Hematopoietic multipotent progenitor cell treated with erythropoietin and hydrocortisone succinate and interleukin-3 and kit ligand, for 8 days (in vitro differentiated cells): ENCODE measurements around the gene ZMIZ1.

Experiments
- DNase-seq: peaks from one replicate; pipeline ENCODE4 v3.0.0-alpha.2; 2015

The ZMIZ1 gene

DNA sequence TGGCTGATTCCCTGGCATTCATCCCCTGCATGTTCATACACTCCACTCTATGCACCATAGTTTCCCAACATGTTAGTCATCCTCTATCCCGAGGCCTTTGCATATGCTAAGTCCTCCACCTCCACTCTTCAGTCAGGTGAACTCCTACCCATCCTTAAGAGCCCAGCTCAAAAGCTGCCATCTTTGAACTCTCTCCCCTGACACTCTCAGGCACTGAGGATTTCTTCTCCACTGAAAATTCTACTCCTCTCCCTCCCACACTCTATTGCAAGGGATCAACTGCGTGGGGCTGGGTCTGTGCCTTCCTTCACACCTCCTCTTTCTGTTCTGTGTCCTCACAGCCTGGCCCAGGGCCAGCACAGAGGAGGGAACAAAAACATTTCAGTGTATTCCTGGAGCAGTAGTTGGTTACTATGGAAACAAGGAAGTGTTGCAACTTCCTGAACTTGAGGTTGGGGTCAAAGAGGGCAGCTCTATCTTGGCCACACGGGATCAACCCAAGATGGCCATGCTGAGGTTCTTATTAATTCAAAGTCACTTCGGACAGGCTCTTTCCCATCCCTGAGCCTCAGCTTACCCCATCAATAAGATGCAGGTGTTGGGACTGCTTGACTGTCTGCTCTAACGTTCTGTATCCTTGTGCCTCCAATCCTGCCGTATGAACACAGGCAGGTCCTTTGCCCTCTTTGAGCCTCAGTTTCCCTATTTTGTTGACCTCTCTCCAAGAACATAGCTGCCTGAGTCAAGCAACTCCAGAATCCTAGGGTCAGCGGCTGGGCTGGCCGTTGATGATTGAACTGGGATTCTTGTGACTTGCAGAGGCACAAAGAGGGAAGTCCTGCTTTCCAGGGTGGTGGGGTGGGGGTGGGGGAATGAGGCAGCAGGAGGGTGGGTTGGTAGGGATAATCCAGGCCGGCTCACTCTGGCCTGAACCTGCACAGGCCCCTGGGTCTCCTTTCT lies 15.5 kb downstream of the ZMIZ1 start:
- DNase-seq: peak; percentile 70

DNA sequence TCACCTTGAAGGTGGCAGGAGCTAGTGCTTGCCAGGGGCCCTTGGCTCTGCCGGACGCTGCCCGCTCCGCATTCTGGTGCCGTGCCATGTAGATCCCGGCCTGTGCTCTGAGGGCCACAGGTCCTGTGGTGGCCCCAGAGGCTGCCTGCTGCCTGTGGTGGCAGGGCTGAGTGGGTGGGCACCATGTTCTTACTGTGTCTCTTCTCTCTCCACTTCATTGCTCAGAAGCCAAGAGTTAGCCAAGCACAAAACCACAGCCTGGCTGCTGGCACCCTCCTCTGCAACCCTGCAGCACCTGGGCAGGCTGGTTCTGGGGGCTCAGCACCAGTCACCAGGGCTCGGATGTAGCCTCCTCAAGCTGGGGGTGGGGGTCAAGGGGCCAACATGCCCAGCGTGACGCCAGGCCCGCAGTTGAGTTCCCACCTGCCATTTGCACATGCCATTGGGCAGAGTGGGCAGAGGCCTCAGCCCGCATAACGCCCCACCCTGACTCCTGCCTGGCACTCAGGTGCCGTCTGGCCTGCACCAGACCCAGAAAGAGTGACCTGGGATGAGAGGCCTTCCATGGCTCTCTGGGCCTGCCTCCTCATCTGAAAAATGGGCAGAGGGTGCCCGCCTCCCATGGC lies 16.3 kb downstream of the ZMIZ1 start:
- no peak for DNase-seq

DNA sequence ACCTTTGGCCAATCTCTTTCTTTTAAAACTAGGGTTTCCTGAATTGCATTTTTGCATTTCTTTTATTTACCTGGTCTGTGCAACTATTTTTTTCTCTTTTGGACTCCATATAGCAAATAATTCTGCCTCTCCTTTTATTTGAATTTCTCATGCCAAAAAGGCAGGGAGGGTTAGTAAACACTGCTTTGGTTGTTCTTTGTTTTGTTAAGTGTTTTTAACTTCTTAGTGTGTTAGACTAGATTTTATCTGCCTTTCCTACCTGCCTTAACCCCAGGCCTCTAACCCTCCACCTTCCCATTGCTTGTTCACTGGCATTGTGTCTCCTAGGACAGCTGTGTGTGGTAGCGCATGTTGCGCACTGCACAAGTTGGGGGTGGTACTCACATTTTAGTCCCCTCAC lies 18.1 kb downstream of the ZMIZ1 start:
- no peak for DNase-seq

DNA sequence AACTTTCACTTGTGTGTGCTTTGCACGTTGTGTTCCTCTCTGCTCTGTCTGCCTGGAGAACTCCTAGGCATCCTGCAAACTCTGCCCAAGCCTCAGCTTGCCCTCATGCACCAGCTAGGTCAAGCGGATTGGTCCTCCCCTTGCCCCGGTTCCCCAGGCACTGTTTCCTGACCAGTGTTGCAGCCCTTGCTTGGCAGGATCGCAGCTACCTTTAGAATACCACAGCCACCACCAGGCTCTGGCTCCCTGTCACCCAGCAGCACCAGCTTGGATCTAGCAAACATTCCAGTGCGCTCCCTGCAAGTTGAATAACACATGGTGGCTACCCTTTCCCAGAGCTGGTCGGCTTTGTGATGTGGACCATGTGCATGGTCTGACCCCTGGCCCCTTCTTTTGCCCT lies 19.0 kb downstream of the ZMIZ1 start:
- no peak for DNase-seq

DNA sequence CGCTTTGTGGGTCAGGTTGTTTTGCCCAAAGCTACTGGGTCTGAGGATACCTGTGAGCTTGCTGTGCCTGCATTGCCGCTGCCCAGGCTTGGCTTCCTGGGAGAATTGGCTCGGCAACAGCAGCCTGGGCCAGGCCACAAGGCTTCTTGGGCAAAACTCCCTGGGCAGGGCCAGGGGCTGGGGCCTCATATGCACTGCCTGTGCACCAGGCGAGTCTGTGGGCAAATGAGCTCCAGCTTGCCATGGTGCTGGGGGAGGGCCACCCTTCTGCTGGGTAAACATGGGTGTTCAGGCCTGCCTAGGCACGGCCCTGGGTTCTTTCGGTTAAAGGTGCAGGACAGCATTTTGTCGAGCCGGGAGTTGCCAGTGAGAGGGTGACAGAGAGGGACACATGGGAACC lies 19.4 kb downstream of the ZMIZ1 start:
- no peak for DNase-seq

DNA sequence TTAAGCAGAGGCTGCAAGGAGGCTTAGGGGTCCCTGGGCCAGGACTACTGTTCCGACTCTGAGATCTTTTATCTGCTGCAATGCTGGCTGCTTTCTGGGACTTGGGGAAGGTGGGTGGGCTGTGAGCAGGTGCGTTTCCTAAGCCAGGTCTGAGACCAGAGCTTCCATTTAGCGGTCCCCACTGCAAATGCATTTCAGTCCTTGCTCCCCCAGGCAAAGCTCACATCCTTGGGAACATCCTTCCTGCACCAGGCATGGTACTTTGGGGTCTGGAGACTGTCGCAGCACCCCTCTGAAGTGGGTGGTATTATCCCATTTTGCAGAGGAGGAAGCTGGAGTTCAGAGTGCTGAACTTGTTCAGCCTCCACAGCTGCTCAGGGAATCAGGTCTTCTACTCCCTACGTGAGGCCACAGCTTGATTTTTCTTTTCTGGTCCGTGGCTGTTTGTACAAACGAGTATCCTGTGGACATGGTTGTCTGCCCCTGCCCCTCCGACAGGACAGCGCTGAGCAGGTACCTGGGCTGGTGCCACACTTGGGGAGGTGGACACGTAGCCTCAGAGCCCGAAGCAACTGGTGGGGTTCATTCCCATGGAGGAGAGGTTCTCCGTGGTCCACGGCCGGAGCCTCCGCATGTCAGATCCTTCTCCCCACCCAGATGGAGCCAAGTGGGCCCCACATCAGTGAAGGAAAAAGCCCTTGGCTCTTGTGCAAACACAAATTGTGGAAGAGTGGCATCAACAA lies 20.0 kb downstream of the ZMIZ1 start:
- DNase-seq: no peak

DNA sequence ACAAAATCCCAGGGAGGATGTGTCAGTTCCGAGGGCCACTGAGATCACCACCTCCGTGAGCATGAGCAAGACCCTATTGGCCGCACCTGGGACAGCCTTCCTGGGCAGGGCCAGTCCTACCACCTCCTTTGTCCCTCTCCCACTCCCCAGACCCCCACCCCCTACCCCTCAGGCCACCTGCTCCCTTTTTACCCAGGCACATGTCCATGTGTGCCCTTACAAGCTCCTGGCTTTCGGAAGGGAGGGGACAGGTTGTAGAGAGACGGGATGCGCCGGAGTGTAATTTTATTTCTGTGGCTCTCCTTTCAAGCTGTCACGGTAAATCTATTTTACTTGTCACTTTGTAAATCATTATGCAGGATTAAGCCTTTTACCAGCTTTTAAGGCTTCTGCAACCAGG lies 20.9 kb downstream of the ZMIZ1 start:
- no peak for DNase-seq

DNA sequence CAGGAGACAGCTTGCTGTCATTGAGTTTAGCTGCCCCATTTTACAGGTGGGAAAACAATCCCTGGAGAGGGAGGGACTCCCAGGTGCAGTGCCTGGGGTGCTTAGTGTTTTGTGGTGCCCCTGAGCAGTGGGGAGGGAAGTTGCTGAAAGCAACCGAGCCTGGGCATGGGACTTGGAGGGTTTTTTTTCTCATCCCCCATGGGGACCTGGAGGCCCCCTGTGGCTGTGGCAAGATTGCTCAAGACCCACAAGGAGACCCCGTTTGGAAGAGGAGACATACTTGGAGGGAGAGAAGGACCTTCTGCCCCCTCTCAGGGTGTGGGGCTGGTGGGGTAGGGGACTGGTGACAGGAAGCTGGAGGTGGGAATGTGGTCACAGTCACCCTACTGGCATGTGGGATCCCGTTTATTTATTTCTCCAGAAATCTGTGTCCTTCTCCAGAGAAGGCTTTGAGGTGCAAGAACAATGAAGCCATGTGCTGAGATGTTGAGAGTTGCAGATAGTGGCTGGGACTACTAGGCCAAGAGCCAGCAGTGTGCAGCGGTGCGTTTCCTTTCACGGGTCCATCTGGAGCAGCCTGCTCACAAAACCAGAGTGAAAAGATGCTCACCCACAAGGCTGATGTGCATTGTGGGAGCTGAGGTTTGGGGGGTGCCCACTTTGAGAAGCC lies 21.5 kb downstream of the ZMIZ1 start:
- DNase-seq: no peak

DNA sequence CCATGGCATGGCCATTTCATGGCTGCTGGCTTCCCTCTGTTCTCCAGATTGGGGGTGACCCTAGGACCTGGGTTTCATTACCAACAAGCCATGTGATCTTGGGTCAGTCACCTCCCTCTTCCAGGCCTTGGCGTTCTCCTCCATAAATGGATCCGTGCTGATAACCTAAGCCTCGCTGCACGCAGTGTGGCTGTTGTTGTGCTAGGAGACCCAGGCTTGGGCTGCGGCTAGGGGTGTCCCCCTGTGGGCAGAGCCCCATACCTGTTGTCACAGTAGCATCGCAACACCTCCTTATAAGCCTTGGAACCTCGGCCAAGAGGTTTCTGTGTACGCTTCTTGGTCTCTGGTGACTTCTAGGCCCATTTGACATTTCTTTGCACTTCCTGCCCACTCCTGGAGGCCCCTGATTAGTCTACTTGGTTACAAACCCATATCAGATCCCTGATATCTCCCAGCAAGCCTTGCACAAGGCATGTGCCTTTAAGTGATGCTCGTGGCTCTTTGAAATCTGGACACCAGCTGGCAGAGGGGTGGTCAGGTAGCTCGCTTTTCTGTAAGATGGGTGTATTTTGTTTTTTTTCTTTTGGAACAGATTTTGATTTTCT lies 23.6 kb downstream of the ZMIZ1 start:
- DNase-seq: peak; percentile 77

DNA sequence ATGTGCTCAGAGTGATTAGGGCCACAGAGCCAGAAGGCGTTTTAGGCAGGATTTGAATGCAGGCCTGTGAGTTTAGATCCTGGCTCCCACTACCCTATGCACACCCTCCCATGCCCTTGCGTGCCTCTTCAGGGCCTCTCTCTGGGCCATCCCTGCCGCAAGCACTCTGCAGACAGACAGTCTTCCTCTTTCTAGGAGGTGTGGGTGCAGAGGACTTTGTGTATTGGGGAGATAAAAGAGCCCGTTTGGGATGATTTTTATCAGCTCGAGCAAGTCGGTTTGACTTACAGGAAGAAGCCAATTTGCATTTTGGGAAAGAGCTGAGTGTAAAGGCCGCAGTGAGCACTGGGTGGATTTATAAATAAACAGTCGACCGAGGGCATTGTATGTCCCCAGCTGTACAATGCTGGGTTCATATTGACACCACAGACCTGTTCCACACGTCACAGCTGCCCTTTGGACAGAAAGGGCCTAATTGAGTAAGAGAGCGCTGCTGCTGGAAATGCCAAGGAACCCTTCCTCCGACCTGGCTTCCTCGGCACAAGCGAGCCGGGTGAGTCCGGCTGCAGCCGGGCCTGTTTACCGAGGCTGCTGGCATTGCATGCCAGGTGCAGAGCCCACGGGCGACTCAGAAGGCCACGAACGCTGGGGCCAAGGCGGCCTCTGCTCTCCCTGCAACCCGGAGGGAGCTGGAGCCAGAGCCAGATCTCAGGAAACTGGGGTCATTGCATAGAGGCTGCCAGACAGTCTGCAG lies 25.1 kb downstream of the ZMIZ1 start:
- DNase-seq: peak; percentile 97

DNA sequence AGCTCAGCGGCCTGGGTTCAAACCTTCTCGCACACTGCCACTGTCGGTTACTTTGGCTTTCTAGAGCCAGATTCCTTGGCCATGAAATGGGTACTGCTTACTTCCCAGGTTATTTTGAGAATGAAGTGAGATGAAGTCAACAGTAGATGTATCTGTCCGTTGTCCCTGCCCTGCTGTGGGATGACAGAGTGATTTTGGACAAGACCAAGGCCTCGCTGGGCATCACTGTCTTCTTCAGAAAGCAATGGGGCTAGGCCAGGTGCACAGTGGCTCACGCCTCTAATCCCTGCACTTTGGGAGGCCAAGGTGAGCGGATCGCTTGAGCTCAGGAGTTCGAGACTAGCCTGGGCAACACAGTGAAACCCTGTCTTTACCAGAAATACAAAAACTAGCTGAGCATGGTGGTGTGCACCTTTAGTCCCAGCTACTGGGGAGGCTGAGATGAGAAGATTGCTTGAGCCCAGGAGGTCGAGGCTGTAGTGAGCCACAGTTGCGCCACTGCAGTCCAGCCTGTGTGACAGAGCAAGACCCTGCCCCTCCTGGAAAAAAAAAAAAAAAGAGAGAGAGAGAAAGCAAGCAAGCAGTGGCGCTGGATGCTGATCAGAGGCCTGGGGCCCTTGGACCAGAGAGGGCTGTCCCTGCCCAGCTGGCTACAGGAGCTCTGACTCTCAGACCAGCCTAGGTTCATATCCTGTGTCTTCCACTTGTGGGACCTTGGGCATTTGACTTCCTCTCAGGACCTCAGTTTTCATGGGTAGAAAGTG lies 25.8 kb downstream of the ZMIZ1 start:
- DNase-seq: no peak

DNA sequence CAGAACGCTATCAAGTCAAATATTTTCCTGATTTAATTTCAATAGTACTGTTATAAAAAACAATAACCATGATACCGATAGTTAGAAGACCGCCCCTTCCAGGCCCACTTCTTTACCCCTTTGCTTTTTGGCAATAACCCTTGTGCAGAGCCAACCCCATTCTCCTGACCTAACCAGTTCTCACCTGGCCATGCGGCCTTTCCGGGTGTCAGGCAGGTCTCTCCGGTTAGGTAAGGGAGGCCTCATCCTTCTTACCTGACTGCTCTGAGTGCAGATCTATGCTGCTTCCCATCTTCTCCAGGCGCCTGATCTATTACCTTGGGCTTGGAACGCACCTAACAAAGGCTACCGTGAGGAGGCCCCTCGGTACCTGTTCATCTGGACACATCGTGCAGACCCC lies 26.6 kb downstream of the ZMIZ1 start:
- no peak for DNase-seq

DNA sequence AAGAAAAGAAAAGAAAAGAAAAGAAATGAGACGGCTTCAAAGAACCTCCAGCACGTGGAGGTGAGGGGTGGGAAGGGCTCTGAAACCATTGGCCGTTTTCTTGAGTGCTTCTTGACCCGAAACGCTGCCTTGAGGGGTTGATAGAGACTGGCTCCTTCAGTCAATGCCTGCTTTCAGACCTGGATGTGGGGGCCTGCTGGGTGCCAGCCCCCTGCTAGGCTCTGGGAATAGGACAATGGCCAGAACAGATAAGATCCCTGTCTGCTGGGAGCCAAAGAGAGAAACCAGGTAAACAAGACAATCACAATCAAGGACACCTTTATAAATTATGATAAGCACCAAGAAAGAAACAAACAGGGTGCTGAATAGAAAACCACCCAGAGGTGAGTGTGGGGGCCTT lies 27.7 kb downstream of the ZMIZ1 start:
- no peak for DNase-seq

DNA sequence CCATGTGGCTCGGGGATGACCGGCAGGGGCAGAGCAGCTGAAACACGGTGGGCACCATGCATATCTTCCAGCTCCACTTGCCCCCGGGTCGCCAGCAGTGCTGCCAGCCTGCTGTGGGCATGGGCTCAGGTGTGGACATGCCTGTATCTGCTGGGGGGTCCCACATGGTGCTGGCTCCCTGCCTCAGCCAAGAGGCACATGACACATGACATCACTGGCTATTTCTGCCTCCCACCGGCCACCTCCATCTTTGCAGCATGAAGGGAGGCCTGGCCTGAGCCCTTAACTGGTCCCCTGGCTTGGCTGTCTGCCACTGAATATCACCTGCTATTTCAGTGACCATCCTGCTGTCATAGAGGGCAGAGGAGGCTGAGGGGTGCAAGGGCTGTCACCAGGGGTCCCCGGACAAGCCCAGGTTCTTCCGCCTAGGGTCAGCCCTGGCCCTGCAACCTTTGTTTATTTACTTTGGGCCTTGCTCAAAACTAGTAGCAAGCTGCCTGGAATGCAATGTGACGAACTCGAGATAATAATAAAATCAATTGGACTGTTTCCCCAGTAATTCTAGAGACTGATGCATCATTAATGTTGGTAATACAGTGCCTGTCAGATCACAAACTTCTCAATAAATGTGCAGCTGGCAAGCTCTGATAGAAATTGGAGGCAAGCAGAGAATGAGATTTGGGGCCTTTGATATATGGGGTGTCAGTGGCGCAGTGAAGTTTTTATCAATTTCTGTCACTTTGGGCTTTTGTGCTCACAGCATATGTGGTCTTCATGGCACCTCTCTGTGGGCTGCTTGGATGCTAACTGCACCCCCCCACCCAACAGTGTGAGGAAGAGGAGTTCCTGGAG lies 28.5 kb downstream of the ZMIZ1 start:
- peak; percentile 62 for DNase-seq

DNA sequence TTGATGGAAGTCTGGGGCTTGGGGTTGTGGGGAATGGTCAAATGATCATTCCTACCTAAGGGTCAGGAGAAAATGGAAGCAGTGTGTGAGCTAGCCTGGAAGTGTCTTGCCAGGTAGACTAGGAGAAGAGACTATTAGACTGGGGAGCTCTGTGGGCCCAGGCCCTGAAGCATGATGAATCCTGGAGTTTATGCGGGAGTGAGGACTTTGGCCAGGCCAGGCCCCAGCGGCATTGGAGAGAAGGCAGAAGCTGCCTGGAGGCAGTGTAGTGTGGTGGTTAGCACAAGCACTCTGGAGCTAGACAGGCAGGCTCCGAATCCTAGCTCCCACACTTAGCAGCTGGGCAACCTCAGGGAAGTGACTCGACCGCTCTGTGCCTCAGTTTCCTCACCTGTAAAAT lies 29.3 kb downstream of the ZMIZ1 start:
- DNase-seq: no peak

DNA sequence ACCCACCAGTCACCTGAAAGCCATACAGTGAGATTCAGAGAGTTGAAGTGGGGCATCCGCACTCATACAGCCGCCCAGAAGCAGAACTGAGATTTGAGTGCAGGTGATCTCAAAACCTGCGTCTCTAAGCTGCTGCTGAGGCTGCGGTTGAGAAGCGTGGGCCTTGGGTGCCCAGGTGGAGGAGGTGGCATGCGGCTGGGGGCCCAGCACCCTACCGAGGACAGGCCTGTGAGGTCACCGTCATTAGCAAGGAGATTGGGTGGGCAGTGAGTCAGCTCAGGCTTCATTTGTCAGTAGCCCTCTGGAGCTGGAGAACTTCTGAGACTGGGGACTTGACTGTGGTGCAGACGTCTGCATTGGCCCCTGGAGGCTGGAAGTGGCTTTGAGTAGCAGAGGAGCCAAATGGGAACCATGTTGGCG lies 29.8 kb downstream of the ZMIZ1 start:
- no peak for DNase-seq

DNA sequence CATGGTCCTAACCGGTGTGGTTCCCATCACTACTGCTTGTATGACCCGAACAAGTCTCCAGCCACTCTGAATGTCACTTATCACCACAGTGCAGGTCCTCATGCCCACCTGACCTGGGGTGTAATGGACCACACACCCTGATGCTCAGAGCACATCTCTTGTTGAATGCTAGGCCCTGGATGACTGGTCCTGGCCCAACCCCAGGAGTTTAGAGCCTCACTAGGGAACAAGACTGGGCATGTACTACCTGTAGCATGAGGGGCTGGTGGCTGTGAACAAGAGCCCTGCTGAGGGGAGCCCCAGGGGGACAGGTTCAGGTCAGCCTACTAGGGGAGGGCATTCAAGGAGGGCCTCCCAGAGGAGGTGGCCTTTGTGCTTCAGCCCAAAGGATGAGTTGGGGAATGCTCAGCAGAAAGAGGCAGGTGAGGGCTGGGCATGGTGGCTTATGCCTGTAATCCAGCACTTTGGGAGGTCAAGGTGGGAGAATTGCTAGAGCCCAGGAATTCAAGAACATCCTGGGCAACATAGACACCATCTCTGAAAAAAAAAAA lies 31.2 kb downstream of the ZMIZ1 start:
- no peak for DNase-seq

DNA sequence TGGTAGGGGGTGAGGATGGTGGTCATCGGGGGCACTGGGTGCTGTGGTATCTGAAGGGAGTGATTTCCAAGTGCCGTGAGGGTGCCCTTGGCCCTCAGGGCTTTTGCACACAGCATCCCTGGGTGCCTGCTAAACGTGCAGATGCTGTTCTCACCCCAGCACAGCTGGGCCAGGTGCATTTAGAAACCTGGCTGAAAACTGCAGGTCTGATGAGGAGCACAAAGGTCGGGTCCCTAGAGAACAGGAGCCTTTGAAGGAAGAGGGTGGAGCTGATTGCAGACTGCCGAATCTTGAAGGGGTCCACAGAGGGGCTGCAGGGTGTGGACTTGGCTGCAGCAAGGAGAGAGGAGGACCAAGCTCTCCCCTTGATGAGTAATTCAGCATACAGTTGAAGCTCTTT lies 32.0 kb downstream of the ZMIZ1 start:
- DNase-seq: no peak

DNA sequence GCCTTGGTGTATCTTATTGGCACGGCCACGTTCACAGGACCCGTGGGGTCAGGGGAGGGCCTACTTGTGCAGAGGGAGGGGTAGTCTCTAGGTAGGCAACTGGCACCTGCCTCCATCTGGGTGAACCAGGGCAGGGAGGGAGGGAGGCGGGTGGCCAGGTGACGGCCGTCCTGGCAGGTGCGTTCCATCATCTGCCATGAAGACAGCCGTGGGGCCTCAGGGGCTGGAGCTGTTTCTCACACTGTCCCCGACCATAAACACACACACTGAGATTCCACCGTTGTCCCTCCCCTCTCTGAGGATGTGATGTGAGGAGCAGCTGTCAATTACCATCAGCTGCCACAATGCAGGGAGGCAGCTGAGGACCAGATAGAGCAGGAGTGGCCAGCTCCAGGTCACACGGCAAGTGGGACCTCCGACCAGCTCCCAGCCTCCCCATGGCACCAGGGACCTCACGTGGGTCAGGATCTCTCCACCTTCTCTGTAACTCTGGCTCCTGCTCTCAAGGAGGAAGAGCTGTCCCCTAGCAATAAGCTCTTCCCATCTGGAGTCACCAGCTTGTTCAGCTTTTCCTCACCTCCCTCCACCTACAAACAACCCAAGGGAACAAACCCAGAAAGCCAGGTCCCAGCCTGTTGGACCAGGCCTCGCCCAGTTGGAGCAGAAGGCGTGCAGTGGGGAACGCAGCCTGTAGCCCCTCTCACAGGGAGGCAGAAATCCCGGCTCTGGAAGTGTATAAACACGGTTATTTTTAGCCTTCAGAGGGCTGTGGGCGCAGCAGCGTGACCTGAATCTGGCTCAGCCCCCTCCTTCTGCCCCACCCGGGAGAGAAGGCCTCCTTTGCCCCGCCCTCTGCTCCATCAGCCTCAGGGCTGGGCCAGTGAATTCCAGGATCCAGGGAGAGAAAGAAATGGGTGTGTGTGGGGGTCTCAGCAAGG lies 33.1 kb downstream of the ZMIZ1 start:
- no peak for DNase-seq
